Posterior vena cava (tissue), 2 donors: Measurements from ENCODE around the gene AZU1. TPM values are rescaled to one million over a fixed set of nuclear protein-coding genes. Genes with fewer than 3 reads are reported as not detected.
A peak's percentile ranks its signal among the peaks of the same experiment; 100 is the strongest.

Experiments
- DNase-seq: peaks from one replicate; pipeline ENCODE4 v3.0.0-alpha.2; 2020; ENCODE audit warnings: low spot score
- intact Hi-C, 2 donors: fragments of 100-400 bp; cut with DNase I; formaldehyde crosslinking; loops; one replicate each; pipeline versions ENCODE4 v1.14.1 to v1.14.2; 2022 to 2023
- total RNA-seq, 2 donors: library from RNA; stranded (reverse); fragmentation: NEBNext Ultra II Directional; extraction: Animal tissue kit (Norgen Biotek cat#: 25700); gene quantifications; one replicate each; pipeline ENCODE4 v1.2.1, GENCODE V29; 2021
- donor health status: DM: yes; HTN: yes; CAD: no.
- donor health status: DM: yes; HTN: yes; CAD: no.

AZU1 gene
- total RNA-seq, 2 donors from 2014 or later: 0.29 TPM; not detected in 1

DNA sequence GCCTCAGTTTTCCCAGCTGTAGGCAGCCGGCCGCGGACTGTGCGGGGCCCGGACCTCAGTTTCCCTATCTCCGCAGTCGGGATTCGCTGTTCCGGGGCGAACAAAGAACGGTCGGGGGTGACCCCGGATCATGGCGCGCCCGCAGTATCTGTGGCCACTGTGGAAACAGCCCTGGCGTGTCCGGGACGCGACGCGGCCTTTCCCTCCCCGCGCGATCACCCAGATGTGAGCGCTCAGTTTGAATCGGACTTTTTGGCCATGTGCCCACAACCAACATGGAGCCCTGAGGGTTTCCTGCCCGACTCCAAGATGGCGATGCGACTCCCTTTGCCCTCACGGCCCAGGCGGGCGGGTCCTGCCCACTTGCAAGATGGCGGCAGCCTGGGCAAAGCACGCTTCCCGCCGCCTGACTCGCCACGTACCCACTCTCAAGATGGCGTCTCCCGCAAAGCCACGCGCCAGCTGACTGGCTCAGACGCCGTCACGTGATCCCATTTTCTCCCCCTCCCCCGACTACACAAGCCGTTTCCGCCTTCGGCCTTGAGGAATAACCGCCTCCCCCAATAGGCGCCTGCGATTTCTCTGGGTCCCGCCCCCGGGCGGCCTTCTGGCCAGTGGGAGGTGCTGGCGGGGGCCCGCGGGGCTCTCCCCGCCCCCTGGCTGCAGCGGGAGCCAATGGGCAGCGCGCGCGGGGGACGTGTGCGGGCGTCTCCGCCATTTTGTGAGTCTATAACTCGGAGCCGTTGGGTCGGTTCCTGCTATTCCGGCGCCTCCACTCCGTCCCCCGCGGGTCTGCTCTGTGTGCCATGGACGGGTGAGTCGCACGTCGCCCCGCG lies 30.7 kb upstream of the AZU1 start, which contains the start of gene PTBP1:
PTBP1 (plus strand) TSS at position 761 of the 836 bp plus-strand sequence; CDS start at position 807, 46 bp downstream.
- intact Hi-C loops: no loop called here
- peak; percentile 100 for DNase-seq

DNA sequence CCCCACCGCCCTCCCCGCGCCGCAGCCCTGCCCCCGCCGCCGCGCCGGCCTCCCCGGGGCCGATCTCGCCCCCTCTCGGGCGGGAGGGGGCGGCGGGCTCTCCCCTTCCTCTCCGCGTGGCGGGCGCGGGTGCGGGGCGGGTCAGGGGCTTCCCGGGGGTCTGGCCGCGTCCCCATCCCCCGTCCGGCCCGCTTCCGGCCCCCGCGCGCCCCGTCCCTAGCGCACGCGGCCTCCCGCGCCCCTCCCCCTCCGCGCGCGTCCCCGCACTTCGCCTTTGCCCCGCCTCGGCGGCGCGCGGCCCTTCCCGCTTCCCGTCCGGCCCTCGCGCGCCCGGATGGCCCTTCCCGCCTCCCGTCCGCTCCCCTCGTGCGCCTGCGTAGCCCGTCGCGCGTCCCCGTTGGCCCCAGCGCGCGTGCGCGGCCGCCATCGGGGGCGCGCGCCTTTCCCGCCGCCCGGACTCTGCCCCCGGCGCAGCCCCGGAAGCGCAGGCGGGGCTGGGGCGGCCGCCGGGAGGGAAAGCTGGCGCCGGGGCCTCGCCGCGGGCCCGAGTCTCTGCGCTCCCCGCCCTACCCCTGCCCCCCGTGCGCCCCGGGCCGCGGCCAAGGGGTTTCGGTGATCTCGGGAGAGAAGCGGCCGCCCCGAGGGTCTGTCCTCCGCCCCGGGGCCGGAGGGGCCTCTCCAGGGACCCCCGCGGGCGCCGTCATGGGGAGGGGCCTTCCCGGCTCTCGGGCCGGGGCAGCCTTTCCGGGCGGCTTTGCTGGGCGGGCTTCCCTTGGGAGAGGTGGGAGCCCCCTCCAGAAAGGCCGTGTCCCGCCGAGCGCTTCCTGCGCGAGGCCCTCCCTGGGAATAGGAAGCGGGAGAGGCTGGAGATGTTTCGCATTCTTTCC lies 29.9 kb upstream of the AZU1 start:
- DNase-seq: peak; percentile 97
- intact Hi-C loops: no loop called here

DNA sequence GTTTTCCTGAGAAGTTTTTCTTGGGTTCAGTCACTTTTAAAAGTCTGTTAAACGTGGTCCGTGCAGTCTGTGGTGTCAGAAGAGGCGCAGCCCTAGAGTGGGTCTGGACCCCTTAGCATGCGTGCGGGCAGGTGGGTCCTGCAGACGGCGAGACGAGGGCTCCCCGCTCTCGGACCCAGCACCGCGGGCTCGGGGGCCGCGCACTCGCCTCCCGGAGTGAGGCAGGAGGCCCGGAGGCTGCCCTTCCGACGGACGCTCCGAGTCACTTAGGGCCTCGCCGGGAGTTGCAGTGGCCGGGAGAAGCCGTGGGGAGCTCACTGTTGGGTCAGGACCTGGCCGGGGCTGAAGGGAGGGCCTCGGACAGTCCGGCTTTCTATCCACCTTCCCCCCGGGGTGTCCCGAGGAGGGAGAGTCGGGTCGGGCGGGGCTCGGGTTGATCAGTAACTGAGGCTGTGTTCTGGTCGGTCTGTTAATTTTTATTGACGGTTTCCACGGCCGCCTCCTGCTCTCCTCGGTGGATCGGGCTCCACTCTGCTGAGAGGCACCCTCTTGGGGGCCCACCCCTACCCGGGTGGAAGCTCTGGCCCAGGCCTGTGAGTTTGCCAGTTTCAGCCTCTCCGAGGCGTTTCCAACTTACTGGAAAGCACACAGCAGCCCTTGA lies 29.1 kb upstream of the AZU1 start:
- intact Hi-C loops: no loop called here
- DNase-seq: no peak

DNA sequence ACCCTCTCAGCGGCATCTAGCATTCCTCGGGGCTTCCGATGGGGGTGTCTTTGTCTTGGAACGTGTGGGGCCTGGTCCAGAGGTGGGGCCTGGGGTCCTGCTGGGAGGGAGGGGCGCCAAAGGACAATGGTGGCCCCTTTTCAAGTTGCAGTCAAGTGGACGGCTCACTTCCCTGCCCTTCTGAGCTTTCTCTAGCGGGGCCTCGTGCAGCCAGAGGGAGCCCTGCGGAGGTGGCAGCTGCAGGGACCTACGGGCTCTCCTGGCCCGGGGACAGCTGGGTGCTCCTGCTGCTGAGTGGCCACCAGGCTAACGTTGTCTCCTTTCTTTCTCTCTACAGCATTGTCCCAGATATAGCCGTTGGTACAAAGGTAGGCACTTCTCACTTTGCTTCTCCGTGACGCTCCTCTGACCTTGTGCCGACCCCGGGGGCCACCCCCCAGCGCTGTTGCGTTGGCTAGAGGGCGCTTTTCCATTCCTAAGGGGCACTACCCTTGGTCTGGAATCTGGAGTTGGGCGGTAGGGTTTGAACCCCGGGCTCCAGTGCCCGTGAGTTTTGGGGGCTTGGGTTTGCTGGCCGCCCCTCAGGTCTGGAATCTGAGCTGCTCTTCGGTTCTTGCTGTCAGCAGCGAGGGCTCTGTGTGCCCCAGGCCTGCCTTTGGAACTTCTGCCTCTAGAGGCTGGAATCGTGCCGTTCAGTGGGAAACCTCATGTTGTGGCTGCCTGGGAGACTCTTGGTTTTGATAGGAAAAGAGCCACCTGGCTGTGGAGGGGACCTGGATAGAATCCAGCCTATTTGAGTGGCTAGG lies 28.4 kb upstream of the AZU1 start:
- intact Hi-C loops: no loop called here
- no peak for DNase-seq

DNA sequence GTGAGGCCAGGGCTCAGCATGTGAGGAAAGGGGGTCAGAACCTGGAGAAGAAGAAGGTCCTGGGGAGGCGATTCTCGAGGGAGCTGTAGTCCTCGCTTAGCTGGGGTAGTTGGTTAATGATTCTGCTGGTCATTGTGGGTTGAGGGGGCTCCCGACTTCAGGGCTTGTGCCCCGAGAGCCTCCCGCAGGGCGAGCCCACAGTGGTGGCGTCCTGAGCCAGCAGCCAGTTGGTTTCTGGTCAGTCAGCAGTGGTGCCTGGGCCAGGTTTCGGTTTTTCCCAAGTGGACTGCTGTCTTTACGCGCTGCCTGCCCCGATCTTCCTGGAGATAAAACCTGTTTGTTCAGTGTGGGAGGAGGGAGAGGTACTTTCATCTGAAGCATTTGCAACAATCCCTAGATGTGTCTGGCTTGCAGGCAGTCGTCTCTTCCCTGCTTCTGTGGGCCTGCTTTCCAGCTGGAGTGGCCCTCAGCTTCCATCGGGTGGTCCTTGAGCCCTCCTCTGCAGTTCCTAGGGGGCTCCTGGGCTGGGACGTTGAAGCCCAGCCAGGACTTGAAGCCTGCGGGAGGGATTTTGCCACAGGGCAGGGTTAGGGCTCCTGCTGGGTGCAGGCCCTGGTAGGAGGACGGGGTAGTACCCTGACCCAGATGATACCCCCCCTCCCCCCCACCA lies 27.1 kb upstream of the AZU1 start:
- intact Hi-C loops: no loop called here
- DNase-seq: no peak

DNA sequence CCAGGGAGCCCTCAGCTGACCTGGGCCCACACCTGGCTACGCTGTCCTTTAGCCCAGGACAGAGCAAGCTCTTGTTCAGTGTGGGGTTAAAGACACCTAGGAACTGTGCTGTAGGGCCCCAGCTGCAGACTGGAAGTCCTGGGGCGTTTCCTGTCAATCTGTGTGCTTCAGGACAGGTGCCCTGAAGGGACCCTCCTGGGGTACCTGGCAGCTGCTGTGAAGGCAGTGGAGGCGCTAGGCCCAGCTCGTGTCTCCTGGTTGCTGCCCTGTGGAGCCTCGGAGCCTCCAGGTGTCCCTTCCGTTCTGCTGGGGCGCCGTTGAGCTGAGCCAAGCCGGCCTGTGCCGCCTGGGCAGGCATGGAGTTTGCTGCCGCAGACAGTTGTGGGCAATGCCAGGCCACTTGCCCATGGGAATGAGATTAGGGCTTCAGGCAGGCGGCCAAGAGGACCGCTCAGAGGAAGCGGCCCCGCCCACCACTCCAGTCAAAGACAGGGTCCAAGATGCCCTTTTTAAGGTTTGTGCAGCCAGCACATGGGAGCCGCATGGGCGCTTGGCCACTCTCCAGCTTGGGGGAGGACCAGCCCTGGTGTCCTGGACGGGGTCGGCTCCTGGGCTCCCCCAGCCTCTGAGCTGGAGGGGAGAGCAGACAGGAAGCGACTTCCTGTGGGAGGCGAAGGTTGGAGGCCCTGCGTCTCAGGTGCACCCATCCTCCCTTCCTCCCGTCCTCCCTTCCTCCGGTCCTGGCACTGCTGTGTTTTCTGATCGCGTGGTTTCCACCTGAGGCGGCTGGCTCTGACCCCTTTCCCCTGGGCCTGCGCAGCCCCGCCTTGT lies 26.4 kb upstream of the AZU1 start:
- no peak for DNase-seq
- intact Hi-C loops: no loop called here

DNA sequence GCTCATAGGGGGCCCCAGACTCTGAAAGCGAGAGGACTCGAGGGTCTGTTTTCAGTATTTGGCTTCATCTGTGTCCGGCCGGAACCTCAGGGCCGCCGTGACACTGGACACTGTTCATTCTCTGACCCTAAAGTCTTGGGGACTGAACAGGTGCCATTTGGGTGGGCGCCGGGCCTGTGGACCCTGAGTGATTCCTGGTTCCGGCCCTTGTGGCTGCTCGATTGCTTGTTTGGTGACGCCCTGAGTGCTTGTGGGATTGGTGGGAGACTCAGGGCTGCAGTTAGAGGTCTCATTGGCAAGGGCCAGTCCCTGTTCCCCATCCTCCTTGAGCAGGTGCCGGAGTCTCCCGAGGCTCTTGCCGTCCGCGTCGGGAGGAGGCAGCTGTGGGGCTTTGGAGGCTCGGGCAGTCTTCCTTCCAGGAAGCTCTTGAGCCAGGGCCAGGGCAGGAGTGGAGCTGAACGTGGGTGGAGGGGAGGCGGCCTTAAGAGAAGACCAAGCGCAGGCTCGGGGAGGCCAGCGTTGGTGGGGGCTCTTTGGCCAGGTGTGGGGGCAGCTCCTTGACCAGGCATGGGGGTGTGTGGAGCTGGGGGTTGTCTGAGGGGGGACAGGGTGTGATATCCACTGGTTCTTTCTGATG lies 25.7 kb upstream of the AZU1 start:
- intact Hi-C loops: no loop called here

DNA sequence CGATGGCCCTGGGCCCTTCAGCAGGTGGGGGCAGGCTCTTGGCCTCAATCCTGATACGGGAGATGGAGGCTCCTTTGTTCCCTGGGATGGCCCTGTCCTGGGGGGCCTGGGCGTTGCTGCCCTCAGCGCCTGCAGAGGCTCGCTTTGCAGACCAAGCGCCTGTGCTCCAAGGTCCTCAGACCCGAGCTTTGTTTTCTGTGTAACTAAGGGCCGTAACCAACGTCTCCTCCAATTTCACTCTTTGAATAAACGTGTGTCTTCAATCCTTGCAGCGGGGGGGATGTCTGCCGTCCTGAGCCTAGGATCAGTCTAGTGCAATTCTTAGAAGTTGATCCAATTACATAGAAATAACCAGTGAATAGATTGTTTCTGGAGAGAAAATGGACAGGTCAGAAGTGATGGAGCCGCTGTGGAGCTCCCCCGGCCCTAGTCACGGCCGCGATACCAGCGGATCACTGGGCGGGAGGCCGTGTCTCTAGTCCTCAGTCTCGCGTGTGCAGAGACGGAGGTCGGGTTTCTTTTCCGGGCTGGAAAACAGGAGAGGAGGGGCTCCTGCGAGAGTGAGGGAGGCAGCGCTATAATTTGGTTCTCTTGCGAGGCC lies 25.0 kb upstream of the AZU1 start:
- DNase-seq: peak; percentile 68
- intact Hi-C loops: no loop called here

More for the DNA sequence above, 25.7 kb upstream of the AZU1 start:
- peak; percentile 82 for DNase-seq

DNA sequence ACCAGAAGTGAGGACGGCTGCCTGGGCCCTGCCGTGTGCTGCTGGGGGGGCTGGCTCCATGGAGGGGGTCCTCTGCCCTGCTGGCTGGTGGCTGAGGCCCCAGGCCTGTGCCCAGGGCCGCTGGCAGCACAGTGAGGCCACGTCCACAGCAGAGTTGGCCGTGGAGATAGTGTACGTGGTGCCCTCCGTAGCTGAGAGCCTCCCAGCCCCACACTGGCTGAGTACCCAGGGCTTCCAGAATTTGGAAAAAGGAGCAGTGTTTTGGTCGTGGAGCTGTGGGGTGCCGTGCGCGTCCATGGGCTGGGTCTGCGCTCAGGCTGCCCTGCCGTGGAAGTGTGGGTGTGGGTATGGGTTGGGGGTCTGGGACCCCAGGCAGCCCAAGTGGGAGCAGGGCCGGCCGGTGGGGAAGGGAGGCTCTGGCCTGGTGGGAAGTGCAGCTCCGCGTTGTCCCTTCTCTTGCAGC lies 24.5 kb upstream of the AZU1 start:
- peak; percentile 80 for DNase-seq
- intact Hi-C loops: no loop called here

DNA sequence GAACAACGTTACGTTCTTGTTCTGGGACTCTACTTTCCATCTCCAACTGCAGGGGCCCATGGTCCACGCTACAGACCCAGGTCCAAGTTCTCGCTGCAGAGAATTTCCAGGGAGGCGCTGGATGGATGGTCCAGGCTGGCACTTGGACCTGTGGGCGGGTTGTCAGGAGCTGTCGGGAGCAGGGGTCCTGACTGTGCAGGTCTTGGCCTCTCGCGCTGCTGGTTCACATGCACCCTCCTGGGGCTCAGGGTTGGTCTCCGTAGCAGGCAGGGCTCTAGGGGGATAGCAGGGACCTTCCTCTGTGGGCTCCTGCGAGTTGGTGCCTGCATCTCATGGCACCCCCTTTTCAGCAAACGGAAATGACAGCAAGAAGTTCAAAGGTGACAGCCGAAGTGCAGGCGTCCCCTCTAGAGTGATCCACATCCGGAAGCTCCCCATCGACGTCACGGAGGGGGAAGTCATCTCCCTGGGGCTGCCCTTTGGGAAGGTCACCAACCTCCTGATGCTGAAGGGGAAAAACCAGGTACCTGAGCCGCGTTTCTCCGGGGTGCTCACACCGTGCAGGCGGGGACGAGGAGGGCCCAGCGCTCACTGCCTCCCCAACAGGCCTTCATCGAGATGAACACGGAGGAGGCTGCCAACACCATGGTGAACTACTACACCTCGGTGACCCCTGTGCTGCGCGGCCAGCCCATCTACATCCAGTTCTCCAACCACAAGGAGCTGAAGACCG lies 23.8 kb upstream of the AZU1 start:
- intact Hi-C loops: no loop called here

DNA sequence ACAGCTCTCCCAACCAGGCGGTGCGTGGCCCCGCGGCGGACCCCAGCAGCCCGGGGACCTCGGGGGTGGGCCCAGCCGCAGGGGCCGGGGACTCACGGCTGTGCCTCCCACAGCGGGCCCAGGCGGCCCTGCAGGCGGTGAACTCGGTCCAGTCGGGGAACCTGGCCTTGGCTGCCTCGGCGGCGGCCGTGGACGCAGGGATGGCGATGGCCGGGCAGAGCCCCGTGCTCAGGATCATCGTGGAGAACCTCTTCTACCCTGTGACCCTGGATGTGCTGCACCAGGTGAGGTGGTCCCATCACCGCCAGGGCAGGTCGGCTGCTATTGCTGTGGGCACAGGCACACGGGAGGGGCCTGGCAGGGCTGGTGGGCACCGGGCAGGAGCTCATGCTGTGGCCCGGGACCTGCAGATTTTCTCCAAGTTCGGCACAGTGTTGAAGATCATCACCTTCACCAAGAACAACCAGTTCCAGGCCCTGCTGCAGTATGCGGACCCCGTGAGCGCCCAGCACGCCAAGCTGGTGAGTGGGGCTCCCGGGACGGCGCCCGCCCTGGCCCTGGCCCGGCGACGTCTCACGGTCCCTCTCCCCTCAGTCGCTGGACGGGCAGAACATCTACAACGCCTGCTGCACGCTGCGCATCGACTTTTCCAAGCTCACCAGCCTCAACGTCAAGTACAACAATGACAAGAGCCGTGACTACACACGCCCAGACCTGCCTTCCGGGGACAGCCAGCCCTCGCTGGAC lies 23.0 kb upstream of the AZU1 start:
- intact Hi-C loops: no loop called here
- peak; percentile 64 for DNase-seq

More for the DNA sequence above, 23.8 kb upstream of the AZU1 start:
- DNase-seq: peak; percentile 67

DNA sequence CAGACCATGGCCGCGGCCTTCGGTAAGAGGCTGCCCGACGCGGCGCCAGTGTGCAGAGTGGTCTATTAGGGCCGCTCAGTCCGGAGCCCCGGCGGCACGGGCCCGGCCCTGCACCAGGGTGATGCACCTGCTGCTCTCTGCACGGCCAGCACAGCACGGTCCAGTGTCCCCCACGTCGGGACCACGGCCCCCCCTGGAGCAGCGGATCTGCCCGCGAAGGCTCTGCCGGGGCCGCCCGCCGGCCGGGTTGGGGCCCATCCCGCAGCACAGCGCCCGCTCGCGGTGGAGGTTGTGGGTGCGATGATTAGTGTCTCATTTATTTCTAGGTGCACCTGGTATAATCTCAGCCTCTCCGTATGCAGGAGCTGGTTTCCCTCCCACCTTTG lies 22.5 kb upstream of the AZU1 start:
- intact Hi-C loops: no loop called here
- DNase-seq: no peak

DNA sequence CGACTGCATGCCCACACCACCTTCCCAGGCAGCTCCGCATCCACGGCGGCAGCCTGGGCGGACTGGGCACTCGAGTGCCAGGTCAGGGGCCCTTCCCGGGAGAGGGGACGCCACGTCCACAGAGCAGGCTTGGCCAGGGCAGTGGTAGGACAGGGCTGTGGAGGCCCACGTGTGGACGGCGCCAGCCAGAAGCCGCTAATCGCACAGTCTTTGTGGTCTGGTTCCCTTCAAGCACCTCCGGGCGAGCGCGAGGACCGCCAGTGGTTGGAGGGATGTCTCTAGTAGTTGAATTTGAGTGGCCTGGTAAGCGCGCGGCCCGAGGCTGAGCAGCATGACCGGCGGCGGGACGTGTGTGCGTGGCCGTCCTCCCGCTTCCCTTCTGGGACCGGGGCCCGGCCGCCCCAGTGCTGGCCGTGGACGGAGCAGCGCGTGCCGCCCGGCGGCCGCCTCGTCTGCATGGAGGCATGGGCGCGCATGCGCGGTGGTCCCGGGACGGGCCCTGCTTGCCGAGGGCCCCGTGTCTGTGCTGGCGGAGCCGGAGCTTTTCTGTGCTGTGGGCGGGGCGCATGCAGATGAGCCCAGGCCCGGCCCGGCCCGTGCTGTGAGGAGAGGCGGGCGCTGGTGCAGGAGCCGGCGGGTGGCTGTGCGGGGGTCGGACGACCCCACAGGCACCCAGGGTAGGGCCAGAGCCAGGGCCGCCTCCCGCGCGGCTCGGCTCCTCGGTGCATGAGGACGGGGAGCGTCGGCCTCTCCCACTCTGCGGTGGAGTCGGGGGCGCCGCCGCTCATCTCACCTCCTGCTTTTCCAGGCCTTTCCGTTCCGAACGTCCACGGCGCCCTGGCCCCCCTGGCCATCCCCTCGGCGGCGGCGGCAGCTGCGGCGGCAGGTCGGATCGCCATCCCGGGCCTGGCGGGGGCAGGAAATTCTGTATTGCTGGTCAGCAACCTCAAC lies 21.8 kb upstream of the AZU1 start:
- intact Hi-C loops: no loop called here

DNA sequence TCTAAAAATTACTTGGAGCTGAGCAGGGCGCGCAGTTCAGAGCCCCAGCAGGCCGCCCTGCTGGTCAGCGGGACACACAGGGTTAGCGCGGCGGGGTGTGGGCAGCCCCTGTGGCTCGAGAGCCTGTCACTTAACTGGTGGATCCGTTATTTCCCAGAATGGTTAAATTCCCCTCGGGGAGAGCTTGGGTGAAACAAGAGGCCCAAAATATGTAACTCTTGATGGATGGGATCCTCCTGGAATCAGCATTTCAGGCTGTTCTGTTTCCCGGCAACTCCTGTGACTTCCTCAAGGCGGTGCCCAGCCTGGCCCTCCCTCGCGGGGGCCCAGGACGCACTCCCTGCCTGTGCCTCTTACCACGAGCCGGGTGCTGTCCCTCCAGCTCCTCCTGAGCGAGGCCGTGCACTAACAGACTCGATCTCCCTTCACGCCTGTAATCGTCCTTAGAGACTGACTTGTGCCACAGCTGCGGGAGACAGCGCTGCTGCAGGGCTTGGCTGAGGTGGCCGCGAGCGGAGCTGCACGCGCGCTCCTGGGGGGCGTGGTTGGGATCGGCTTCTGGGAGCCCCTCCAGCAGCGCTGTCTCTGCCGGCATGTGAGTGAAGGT lies 20.7 kb upstream of the AZU1 start:
- intact Hi-C loops: no loop called here
- DNase-seq: no peak

More for the DNA sequence above, 21.8 kb upstream of the AZU1 start:
- no peak for DNase-seq
